ENCODE results near the gene PARG.
"Not testable (repeated sequence)": the region's sequence is repeated elsewhere in the genome, so short reads cannot be mapped to it uniquely, and the experiment has no call there.

PARG gene

DNA sequence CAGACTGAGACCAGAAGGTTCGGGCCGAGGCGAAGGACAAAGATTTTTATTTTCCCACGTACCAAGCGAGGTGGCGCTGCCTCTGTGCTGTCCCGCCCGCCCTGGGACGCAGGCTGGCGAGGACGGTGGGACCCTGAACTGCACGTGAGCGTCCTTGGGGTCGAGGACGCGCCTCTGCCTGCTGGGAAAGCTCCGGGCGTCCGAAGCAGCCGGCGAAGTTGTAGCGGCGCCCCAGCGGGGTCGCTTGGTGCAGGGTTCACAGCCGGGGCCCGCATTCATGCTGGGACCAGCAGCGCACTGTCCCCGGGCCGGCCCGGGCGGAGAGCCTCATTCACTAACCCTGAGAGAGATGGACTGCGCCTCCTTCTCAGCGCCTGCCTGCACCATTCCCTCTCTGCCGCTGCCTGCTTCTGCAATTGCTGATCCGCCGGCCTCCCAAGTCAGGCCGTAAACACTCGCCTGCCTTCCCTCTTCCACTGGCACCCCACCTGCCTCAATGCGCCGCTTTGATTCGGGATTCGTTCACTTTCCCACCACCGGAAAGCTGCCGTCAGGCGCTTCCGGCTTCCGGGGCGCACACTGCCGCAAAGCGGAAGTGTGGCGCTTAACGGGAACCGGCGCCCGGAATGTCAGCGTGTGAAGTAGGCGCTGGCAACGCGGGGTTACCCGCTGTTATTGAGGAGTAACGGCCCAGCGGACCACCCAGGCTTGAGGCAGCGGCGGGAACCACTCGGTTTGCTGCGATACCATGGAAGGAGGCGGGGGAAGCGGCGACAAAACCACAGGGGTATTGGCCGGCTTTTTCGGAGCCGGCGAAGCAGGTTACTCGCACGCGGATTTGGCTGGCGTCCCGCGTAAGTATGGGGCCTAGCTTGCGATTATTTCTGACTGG lies at the start of gene PARG, which contains the start of gene TIMM23B:
PARG (minus strand) TSS at position 581 of the 892 bp plus-strand sequence; CDS start at position 279, 302 bp downstream.
TIMM23B (plus strand) TSS at position 607 of the 892 bp plus-strand sequence; CDS start at position 749, 142 bp downstream.
- DNase-seq (peak; percentile 80), ATAC-seq (peak; percentile 92)

DNA sequence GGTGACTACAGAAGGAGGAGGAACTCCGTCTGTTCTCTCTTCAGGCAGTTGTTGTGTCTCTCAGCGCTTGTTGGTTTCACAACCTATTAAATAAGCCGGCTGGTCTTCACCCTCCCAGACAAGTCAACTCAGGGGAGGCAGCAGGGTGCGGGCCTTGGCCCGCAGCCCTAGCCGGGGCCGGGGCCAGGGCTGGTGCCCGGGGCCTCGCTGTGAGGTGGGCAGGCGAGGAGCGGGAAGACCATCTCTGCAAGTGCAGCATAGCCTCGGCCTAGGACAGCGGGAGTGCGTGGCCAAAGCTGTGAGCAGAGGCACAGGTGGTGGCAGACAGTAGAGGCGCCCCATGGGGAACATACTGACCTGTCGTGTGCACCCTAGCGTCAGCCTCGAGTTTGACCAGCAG lies 46.5 kb upstream of the PARG start, which contains the start of gene AGAP6:
AGAP6 (plus strand) TSS at position 31 of the 400 bp plus-strand sequence; CDS start at position 341, 310 bp downstream.
- DNase-seq, ATAC-seq: not testable (repeated sequence)

DNA sequence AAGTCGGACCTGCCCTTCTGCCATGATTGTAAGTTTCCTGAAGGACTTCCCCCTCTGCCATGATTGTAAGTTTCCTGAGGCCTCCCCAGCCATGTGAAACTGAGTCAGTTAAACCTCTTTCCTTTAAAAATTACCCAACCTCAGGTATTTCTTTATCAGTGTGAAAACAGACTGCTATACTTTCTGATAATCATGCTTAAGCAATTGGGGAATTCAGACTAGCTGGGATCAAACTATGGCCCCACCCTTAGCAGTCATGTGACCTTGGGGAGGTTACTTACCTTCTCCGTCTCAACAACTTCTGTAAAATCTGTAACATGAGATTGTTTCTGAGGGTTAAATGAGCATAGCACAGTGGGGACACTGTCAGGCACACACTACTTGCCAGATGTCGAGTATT lies 45.4 kb upstream of the PARG start:
- not testable (repeated sequence) for DNase-seq, ATAC-seq

DNA sequence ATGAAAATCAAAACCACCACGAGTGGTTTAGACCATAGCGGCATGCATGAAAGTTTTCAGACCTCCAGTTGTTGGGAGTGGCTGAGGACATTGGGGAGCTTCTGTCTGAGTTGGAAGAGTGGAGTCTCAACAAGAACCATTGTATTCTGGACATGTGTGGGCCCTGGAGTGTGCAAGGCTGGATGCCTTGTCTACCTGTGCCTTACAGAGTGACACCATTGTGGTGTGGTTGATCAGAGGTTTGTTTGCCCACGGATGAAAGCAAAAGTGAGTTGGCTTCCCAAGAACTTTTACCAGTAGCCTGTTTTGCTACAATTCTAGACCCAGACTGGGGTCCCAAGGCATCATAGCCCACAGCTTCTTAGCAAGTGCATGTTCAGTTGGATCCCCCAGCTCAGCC lies 35.9 kb upstream of the PARG start:
- DNase-seq, result not testable (repeated sequence)
- peak; percentile 63 for ATAC-seq

DNA sequence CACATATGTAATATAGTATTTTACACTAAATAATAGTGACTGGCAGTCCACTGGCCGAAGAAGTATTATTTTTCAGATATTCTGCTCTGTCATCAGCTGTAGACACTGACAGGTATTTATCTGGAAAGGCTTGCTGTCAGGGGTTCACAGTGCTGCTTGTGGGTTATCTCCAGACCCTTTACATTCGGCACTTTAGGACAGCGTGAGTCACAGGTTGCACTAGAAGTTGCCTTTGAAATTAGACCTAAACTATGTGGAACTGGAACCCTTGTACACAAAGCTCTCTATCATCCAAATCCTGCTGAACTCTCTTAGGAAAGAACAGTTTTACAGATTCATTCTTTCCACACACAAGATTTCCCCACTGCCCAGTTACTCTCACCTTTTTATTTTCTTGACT lies 30.3 kb upstream of the PARG start:
- DNase-seq, ATAC-seq: not testable (repeated sequence)

DNA sequence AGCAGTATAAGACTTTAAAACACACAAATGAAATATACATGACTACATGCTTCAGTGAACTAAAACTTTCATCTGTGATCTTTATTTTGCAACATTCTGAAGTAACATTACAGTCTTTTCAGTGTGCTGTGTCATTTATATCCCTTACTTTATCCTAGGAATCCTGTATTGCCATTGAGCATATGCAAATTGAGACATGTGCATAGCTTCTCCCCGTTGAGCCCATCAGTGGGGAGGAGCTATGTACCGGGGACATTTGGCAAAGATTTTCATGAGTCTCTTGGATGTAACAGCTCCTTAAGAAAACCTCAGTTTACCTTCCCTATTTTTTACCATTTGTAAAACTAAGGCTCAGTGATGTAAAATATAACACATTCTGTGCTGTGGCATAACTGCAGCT lies 29.6 kb upstream of the PARG start:
- DNase-seq, ATAC-seq: not testable (repeated sequence)

DNA sequence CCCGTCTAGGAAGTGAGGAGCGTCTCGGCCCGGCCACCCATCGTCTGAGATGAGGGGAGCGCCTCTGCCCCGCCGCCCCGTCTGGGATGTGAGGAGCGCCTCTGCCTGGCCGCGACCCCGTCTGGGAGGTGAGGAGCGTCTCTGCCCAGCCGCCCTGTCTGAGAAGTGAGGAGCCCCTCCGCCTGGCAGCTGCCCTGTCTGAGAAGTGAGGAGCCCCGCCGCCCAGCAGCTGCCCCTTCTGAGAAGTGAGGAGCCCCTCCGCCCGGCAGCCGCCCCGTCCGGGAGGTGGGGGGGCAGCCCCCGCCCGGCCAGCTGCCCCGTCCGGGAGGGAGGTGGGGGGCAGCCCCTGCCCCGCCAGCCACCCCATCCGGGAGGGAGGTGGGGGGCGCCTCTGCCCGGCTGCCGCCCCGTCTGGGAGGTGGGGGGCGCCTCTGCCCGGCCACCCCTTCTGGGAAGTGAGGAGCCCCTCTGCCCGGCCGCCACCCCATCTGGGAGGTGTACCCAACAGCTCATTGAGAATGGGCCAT lies 28.6 kb upstream of the PARG start:
- DNase-seq, ATAC-seq: not testable (repeated sequence)

DNA sequence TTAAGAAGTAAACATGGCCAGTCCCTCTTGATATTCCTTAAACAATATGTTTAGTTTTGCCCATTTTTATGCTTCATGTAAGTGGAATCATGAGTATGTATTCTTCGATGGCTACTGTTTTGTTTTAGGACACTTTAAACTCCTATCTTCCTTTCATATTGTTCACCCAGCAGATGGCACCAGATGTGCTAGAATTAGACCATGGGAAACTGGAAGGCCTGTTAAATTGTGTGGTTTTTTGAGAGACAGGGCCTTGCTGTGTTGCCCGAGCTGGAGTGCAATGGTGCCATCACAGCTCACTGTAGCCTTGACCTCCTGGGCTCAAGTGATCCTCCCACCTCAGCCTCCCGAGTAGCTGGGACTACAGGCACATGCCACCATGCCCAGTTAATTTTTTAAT lies 11.3 kb upstream of the PARG start:
- DNase-seq, ATAC-seq: not testable (repeated sequence)

DNA sequence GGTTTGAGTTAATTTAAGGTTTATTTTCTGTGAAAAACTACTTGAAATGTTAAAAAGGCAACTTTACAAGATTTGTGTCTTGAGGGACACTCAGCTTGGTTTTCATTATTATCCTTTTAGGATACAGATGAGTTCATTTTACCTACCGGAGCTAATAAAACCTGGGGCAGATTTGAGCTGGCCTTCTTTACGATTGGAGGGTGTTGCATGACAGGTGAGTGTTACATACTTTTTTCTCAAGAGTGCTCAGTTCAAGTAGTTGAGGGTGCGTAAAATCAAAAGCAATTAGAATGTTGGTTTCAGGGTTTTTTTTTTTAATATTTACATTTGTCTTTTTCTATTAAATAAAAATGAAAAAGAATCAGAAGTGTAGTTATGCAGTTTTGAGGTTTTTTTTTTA lies 10.2 kb upstream of the PARG start:
- ATAC-seq, DNase-seq: not testable (repeated sequence)

DNA sequence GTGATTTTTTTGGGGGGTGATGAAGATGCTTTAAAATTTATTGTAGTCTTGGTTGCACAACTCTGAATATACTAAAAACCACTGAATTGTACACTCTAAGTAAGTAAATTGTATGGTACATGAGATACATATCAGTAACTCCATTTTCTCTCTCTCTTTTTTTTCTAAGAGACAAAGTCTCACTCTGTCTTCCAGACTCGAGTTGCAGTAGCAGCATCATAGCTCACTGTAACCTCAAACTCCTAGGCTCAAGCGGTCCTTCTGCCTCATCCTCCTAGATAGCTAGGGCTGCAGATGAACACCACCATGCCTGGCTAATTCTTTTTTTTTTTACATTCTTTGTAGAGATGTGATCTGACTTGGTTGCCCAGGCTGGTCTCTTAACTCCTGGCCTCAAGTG lies 6.9 kb upstream of the PARG start:
- ATAC-seq, DNase-seq: not testable (repeated sequence)

DNA sequence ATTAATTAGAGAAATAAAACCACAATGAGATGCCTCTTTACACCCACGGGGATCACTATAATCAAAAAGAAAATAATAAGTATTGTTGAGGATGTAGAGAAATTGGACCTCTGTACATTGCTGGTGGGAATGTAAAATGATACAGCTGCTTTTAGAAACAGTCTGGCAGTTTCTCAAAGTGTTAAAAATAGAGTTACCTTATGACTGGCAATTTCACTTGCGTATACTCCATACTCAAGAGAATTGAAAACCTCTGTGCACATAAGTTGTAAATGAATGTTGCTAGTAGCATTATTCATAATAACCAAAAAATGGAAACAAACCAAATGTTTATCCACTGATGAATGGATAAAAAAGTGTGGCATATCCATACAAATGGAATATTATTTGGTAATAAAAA lies 6.3 kb upstream of the PARG start:
- not testable (repeated sequence) for DNase-seq, ATAC-seq

DNA sequence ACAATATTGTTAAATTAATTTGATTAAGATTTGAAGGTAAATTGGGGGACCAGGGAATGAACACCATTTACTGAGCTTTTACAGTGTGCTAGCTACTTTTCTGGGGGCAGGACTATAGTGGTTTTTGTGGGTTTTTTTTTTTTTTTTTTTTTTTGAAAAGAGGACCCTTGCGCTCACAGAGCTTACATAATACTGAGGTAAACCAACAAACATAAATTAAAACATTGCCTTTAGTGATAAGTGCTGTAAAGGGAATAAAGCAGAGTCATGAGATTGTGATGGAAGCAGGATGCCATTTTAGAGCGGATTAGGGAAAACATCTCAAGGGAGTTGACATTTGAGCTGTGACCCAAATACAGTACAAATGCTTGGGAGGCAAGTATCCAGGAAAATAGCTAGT lies 1.8 kb upstream of the PARG start:
- not testable (repeated sequence) for ATAC-seq, DNase-seq

DNA sequence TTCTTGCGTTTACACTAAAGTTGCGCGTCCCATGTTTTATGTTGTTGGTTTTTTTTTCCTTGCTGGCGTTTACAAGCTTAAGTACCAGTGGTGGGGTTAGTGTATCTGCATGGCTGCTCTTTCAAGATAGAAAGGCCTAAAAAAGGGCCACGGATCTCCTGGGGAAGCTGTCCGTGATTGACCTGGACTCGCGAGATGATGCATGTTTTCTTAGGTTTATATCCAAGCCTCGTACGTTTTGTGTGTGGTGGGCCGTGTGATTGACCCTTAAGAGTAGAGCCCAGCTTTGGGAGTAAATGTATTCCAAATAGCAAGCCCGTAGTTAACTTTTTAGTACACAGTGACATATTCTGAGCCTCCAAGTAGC lies 495 bp upstream of the PARG start:
- not testable (repeated sequence) for ATAC-seq, DNase-seq

DNA sequence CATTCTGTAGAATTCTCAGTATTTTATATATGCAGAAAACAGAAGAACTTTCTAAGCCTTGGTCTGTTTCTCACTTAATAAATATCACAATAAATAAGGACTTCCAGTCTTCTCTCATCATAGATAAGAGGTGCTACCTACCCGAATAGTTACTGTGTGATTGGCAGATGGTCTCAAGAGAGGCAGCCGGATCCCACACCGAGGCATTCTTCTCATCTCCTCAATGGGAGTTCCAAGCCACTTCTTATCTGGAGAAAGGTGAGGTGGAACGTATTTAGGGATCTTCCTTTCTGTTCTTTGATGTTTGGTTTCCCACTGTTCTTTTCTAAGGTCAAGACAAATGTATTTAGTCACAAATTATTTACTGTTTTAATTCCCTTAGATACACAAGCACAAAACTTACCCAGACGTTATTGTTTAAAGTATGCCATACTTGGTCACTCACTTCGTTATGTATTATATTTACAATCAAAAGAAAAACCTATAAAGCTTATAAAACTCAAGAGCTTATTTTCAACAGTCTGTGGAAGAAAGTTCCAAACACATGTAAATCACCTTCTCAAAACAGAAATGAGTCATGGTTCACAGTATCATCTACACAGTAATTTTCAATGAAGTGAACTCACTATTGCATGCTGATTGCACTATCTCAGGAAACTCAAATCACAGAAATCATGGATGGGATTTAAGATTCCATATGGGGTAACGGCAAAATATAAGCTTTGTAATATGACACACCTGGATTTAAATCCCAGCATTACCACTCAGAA lies 9.7 kb downstream of the PARG start:
- not testable (repeated sequence) for DNase-seq, ATAC-seq

DNA sequence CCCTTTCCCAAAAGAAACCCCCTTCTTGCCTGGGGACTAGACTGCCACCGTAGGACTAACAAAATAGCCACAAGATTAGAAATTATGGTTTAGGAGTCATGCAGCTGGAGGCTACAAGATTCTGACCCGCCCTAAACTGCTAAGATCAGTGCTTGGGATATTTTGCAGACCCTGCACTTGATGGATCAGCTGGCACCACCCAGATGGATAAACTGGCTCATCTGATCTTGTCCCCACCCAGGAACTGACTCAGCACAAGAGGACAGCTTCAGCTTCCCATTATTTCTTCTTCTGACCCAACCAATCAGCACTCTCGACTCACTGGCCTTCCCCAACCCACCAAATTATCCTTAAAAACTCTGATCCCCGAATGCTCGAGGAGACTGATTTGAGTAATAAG lies 10.6 kb downstream of the PARG start:
- DNase-seq, ATAC-seq: not testable (repeated sequence)

DNA sequence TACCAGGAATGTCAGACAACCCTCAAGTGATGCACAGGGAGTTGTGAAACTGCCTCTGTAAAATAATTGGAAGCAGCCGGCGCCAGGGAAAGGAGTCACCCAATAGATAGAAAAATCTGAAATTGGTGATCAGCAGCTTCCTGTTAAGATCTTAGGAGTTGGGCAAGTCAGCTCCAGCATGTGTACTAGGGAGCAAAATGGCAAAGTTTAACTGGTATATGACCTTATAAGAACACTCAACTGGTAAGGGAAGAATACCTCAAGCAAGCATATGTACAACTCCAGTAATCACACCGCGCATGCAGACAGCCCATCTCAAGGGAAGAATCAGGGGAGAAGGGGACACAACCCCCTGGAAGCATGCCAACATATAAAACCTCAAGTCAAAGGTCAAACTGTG lies 18.3 kb downstream of the PARG start:
- DNase-seq, ATAC-seq: not testable (repeated sequence)

DNA sequence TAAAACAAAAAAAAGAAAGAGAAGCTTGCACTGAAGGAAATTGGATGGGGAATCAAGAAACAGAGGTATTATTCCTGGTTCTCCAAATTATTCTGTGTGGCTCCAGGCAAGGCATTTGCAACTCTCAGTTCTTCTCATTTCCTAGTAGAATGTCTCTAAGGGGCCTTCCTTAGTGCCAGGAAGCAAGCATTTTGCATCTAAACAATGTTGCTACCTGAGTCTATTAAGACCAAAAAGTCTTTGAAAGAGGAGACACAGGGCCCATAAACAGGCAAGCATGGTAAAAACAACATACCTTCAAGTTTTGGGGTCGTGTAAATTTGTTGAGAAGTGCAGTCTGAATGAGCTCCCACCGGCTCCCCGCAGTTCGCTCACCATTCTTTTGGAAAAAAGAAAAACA lies 19.8 kb downstream of the PARG start:
- not testable (repeated sequence) for DNase-seq, ATAC-seq

DNA sequence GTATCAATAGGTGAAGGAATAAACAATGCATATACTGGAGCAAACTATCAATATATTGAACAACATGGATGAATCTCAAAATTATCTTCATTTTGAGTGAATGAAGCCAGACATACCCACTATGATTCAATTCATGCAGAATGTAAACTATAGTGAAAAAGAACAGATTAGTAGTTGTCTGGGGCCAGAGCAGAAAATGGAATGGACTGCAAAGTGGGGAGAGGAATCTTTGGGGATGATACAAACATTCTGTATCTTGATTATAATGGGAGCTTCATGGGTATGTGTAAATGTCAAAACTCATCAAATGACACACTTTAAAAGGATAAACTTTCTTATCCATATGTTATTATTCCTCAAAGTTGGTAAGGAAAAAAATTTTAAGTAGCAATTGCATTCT lies 23.9 kb downstream of the PARG start:
- not testable (repeated sequence) for ATAC-seq, DNase-seq

DNA sequence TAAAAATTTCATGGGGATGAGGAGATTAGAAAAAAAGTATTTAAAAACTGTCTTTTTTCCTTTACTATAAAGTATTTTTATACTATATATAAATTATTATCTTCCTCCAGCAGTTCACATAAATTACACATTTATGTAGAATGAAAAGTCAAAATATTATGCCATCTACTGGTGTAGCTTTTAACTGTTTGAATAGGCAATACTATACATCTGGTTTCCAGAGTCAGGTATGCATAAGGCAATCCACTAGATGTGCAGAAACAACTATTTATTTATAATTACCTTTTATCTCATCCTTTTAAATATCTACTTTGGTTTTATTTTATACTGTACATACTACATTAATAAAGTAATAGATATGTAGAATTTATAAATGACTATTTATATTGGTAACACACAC lies 25.4 kb downstream of the PARG start:
- ATAC-seq, DNase-seq: not testable (repeated sequence)

DNA sequence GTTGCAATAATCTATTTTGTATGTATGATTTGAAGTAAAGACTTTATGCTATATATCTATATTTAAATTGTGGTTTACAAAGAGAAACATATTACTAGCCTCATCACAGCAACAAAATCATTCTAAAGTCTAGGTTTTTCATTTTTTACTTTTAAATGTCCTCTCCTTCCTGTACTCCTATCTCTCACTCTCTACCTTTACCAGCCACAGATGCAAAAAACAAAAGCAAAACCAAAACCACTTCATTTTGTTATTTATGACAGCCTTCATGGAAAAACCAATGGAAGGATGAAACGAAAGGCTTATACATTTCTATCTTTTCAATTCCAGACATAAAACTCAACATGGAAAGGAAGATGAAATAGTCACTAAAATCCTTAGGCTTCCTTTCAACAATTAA lies 31.5 kb downstream of the PARG start:
- not testable (repeated sequence) for DNase-seq, ATAC-seq

DNA sequence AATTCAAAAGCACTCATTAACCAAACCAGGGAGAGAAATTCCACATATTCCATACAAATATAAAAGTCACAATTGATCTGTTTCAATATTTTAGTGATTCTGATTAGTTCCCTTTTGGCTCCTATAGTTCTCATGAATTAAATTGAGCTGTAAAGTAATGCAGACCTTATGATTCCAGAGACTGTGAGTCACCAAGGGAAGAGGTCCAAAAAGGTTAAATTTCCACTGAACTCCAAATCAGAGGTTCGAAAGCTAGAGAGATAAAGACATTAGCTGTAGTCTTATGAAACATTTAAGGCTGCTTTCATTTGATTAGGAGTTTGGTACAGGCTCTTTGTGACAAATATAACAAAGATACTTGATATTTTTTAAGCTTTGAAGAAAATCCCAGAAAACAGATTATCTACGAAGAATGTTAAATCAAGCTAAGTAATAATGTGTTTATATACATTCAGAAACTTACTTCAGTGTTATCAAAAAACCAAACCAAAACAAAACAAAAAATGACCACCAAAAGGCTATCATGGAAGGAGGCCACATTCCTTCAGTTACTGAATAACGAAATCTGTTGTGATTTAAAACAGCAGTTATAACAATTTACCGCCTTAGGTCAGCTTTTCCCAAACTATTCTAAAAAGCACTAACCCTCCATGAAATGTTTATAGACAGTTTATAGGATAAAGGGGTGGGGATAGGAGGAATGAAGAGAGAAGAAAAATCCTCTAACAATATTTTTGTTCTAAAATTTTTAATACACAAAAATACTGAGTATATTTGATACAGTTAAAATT lies 33.3 kb downstream of the PARG start:
- not testable (repeated sequence) for ATAC-seq, DNase-seq
